Measurements from ENCODE around the gene ADGRL3. TPM values are rescaled to one million over a fixed set of nuclear protein-coding genes. Genes with fewer than 3 reads are reported as not detected.
"Not testable (repeated sequence)": the region's sequence is repeated elsewhere in the genome, so short reads cannot be mapped to it uniquely, and the experiment has no call there.

ADGRL3 gene
- total RNA-seq, 3 donors from 2014 or later = not detected

DNA sequence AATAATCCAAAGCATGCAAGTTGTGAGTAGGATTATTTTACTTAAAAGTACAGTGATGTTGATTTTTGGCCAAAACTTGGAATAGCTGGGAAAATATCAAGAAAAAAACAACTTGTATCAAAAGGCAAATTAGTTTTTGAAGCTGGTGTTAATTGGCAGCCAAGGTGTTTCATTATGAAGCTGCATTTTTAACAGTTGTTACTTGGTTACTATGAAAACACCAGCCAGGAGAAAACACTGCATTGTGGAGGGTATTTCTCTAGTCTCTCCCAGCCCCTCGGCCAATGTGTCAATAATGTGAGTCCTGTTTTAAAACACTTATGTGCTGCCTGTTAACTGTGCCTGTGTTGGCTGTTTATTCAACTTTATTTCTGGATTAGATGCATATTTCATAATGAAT lies 733.4 kb downstream of the ADGRL3 start:
- Mint-ChIP-seq H3K9me3 (peaks cover 8% of the 10 kb centered on the region), H3K4me1 (ENCODE audit: low read depth) (no peaks in the 10 kb centered on the region), H3K27me3 (ENCODE audit: low read depth) (no peaks in the 10 kb centered on the region), H3K4me3 (no peak overlapping the region), H3K36me3 (ENCODE audit: insufficient read depth) (no peaks in the 10 kb centered on the region)
- DNase-seq = no peak
- no peak for ATAC-seq

DNA sequence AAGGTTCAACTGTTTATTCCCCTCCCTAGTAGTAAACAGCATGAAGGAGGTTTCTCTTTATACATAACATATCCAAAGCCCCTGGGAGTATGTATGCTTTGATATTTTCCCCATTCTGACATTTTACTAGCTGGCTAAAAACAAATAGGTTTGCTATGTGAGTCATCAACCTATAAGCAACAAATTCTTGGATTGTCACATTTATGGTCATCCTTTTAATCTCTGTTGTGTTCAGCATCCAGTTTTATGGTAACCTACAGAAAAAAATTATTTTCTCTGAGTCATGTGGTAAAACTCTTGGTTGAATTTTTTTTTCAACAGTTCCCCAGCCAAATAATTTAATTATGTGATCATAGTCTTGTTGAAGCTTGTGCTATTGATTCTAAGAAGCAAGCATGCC lies 734.1 kb downstream of the ADGRL3 start:
- Mint-ChIP-seq H3K36me3 (ENCODE audit: insufficient read depth) (no peaks in the 10 kb centered on the region), H3K27me3 (ENCODE audit: low read depth) (no peaks in the 10 kb centered on the region), H3K4me3 (no peak overlapping the region), H3K4me1 (ENCODE audit: low read depth) (no peaks in the 10 kb centered on the region), H3K9me3 (peaks cover 12% of the 10 kb centered on the region)
- no peak for ATAC-seq
- DNase-seq = no peak

DNA sequence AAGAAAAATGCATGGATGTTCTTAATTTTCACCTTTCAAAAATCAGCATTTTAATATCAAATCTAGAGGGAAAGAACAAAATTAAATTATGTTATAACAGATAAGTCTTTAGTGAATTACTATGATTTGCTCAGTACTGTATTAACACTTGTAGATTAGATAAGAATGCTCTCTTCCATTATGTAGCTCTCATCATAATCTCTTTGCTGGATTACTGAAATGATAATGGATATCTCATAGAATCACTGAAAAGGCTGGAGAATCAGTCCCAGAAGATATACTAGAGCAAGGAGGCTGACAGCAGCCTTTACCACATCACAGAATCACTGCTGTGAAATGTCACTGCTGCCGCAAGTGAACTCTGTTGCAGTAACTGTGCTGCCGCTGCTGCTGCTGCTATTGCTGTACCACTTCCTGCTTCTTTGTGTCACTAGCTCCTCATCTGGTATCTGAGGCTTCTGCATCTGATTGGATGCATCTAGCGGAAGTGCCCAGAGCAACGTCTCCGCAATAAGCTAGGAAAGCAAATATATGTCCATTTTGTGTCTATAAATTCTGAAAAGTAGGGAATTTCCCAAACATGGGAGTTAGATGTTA lies 738.2 kb downstream of the ADGRL3 start:
- Mint-ChIP-seq H3K4me3 (no peak overlapping the region), H3K36me3 (ENCODE audit: insufficient read depth) (no peaks in the 10 kb centered on the region), H3K4me1 (ENCODE audit: low read depth) (no peaks in the 10 kb centered on the region), H3K9me3 (peaks cover 4% of the 10 kb centered on the region), H3K27me3 (ENCODE audit: low read depth) (no peaks in the 10 kb centered on the region)
- ATAC-seq (peak in 1 of 2 donors; percentile 57), DNase-seq (no peak)

DNA sequence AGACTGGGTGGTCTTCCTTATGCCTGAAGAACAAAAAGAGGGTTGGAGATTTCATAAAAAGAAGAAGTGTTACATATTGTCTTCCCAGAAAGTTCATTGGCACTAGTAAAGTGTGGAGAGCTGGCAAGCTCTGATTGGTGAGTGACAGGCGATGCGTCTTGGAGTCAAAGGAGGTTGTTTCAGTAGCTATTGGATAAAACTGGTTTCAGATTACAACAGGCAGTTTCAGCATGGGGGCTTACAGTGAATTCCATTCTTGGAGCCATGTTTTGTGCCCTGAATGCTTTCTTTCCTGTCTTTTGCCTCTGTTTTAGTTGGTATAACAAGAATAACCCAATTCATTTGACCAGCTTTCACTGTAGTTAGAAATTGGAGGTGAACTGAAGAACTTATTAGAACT lies 750.5 kb downstream of the ADGRL3 start:
- Mint-ChIP-seq H3K4me1 (ENCODE audit: low read depth) (no peaks in the 10 kb centered on the region), H3K36me3 (ENCODE audit: insufficient read depth) (no peaks in the 10 kb centered on the region)

DNA sequence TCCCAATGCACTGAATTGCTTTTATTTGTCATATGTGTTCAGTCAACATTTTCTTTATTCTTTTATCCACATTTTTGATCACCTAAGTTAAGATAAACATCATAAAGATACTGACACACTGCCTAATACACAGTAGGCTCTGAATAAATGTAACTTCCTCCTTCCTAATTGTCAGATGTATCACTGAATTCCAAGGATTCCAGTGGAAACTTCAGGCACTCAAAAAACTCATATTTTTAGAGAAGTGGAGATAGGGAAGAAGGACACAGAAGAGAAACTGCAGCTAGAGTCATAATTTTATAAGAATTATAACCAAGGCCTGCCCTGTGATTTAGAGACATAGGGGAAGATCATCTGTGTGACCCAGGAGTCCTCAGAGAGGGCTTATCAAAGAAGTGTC lies 753.3 kb downstream of the ADGRL3 start:
- Mint-ChIP-seq H3K9me3 (peaks cover 24% of the 10 kb centered on the region), H3K4me1 (ENCODE audit: low read depth) (no peaks in the 10 kb centered on the region), H3K4me3 (no peak overlapping the region), H3K27me3 (ENCODE audit: low read depth) (no peaks in the 10 kb centered on the region), H3K36me3 (ENCODE audit: insufficient read depth) (no peaks in the 10 kb centered on the region)
- DNase-seq (no peak), ATAC-seq (no peak)

More for the DNA sequence above, 750.5 kb downstream of the ADGRL3 start:
- peaks cover 30% of the 10 kb centered on the region for H3K9me3 Mint-ChIP-seq
- no peak for ATAC-seq
- no peaks in the 10 kb centered on the region for H3K27me3 Mint-ChIP-seq (ENCODE audit: low read depth)
- H3K4me3 Mint-ChIP-seq = no peak overlapping the region
- no peak for DNase-seq

DNA sequence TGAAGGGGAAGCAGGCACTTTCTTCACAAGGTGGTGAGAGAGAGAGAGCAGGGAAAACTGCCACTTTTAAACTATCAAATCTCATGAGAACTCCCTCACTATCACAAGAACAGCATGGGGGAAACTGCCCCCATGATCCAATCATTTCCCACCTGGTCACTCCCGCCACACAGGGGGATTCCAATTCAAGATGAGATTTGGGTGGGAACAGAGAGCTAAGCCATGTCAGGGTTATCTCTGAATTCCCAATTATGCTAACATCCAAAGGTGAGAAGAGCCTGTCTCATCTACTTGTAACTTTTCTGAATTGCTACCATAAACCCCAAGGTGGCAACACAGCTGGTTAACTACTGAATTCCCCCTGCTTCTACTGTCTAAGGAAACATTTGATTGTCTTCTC lies 758.5 kb downstream of the ADGRL3 start:
- peaks cover 16% of the 10 kb centered on the region for H3K9me3 Mint-ChIP-seq
- DNase-seq = no peak
- no peak for ATAC-seq
- no peaks in the 10 kb centered on the region for H3K4me1 Mint-ChIP-seq (ENCODE audit: low read depth)
- no peak overlapping the region for H3K4me3 Mint-ChIP-seq
- H3K36me3 Mint-ChIP-seq (ENCODE audit: insufficient read depth) = no peaks in the 10 kb centered on the region
- no peaks in the 10 kb centered on the region for H3K27me3 Mint-ChIP-seq (ENCODE audit: low read depth)

DNA sequence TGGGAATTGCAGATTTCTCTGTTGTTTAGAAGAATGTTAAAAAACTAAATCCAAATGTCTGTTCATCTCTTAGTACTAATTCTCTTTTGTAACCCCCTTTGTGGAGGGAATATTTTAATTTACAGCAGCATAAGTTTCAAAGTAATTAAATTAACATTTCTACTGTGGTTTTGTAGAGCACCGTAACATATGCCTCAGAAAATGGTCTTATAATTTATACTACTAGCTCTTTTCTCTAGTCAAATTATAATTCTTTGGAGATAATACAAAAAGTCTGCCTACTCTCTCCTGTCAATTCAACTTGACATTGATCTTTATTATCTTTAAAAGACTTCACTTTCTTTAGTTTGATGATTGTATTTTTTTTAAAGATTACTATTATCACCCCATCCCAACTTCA lies 759.0 kb downstream of the ADGRL3 start:
- Mint-ChIP-seq H3K4me1 (ENCODE audit: low read depth) (no peaks in the 10 kb centered on the region), H3K4me3 (no peak overlapping the region), H3K27me3 (ENCODE audit: low read depth) (no peaks in the 10 kb centered on the region), H3K9me3 (peaks cover 12% of the 10 kb centered on the region), H3K36me3 (ENCODE audit: insufficient read depth) (no peaks in the 10 kb centered on the region)
- DNase-seq (no peak), ATAC-seq (no peak)

DNA sequence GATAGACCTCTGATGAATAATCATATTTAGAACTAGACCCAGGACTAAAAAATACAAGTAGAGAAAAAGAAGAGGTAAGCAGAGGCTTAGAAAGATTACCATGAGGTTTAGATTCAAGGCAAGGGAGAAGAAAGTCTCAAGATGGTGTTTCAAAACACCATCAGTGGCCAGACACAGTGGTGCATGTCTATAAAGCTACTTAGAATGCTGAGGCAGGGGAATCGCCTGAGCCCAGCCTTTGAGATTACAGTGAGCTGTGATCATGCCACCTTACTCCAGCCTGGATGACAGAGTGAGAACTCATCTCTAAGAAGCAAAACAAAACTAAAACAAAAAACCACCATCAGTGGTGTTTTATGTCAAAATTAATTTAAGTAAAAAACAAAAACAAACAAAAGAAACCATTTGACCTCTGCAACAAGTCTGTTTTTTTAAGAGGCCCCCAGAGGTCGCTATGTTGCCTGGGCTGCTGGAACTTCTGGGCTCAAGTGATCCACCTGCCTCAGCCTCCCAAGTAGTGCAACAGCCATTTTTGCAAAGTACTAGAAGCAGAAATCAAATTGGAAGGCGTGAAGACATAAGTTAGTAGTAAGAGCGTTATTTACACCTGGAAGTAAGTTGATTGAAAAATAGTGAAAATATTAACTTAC lies 784.3 kb downstream of the ADGRL3 start:
- Mint-ChIP-seq H3K27me3 (ENCODE audit: low read depth) (no peaks in the 10 kb centered on the region), H3K4me1 (ENCODE audit: low read depth) (no peaks in the 10 kb centered on the region), H3K36me3 (ENCODE audit: insufficient read depth) (no peaks in the 10 kb centered on the region), H3K9me3 (peaks cover 27% of the 10 kb centered on the region), H3K4me3 (no peak overlapping the region)
- DNase-seq = no peak
- ATAC-seq = no peak

DNA sequence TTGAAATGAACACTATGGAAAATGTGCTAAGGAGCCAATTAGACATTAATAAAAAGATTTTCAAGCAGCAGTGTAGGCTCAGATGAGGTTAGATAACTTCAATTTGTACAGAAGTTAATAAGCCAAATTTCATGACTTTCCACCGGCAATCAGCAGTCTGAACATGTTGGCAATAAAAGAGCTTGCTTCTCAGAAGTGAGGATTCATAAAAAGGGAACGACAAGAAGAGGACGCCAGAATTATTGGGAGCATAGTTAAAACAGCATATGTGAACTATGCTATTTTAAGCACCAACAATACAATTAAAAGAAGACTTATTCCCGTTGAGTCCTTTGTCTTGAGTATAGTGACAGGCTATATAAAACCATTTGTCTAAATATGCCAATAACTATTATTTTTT lies 785.3 kb downstream of the ADGRL3 start:
- no peaks in the 10 kb centered on the region for H3K27me3 Mint-ChIP-seq (ENCODE audit: low read depth)
- H3K36me3 Mint-ChIP-seq (ENCODE audit: insufficient read depth) = no peaks in the 10 kb centered on the region
- DNase-seq (no peak), ATAC-seq (no peak)
- peaks cover 22% of the 10 kb centered on the region for H3K9me3 Mint-ChIP-seq
- H3K4me1 Mint-ChIP-seq (ENCODE audit: low read depth) = no peaks in the 10 kb centered on the region
- H3K4me3 Mint-ChIP-seq = no peak overlapping the region

DNA sequence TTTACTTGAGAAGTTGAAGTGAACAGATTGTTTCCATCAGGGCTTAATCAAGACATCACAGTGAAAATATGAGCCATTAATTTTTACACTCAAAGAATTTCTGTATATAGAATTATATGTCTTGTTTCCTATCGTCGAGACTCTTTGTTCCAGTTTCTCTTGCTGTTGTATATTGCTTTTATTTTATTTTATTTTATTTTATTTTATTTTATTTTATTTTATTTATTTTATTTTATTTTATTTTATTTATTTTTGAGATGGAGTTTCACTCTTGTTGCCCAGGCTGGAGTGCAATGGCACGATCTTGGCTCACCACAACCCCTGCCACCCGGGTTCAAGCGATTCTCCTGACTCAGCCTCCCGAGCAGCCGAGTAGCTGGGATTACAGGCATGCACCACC lies 786.8 kb downstream of the ADGRL3 start:
- not testable (repeated sequence) for DNase-seq; H3K4me1 Mint-ChIP-seq (ENCODE audit: low read depth); H3K4me3 Mint-ChIP-seq; ATAC-seq; H3K36me3 Mint-ChIP-seq (ENCODE audit: insufficient read depth); H3K27me3 Mint-ChIP-seq (ENCODE audit: low read depth)
- H3K9me3 Mint-ChIP-seq = peaks cover 21% of the 10 kb centered on the region

DNA sequence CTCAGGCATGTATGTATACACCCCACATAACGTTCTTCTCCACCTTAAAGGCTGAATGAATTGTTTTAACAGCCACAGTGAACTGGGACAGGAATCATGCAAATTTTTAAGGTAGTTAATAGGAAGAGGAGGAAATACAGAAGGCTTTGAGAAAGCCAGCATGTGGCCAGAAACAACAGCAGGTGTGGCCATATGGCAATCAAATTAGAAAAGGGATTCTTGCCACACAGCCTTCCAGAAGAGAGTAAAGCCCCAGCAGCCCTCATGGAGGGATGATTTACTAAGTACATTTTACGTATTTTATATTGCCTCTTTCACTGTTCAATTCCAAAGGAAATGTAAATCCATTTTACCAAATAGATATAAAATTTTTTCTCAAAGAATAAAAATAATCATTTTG lies 792.2 kb downstream of the ADGRL3 start:
- no peaks in the 10 kb centered on the region for H3K4me1 Mint-ChIP-seq (ENCODE audit: low read depth)
- DNase-seq (no peak), ATAC-seq (no peak)
- H3K9me3 Mint-ChIP-seq = peaks cover 11% of the 10 kb centered on the region
- no peaks in the 10 kb centered on the region for H3K36me3 Mint-ChIP-seq (ENCODE audit: insufficient read depth)
- H3K4me3 Mint-ChIP-seq = no peak overlapping the region
- H3K27me3 Mint-ChIP-seq (ENCODE audit: low read depth) = no peaks in the 10 kb centered on the region

DNA sequence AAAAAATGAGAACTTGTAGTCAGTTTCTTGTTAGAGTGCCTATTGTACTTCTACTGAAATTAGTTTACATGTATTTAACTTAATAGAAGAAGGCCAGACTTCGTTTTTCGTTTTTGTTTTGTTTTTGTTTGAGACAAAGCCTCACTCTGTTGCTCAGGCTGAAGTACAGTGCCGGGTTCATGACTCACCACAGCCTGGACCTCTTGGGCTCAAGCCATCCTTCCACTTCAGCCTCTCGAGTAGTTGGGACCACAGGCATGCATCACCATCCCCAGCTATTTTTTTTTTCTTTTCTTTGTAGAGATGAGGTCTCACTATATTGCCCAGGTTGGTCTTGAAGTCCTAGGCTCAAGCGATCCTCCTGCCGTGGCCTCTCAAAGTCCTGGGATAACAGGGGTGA lies 793.9 kb downstream of the ADGRL3 start:
- H3K36me3 Mint-ChIP-seq (ENCODE audit: insufficient read depth) = no peaks in the 10 kb centered on the region
- DNase-seq = no peak
- no peaks in the 10 kb centered on the region for H3K4me1 Mint-ChIP-seq (ENCODE audit: low read depth)
- ATAC-seq = no peak
- no peaks in the 10 kb centered on the region for H3K27me3 Mint-ChIP-seq (ENCODE audit: low read depth)
- no peak overlapping the region for H3K4me3 Mint-ChIP-seq
- peaks cover 11% of the 10 kb centered on the region for H3K9me3 Mint-ChIP-seq

DNA sequence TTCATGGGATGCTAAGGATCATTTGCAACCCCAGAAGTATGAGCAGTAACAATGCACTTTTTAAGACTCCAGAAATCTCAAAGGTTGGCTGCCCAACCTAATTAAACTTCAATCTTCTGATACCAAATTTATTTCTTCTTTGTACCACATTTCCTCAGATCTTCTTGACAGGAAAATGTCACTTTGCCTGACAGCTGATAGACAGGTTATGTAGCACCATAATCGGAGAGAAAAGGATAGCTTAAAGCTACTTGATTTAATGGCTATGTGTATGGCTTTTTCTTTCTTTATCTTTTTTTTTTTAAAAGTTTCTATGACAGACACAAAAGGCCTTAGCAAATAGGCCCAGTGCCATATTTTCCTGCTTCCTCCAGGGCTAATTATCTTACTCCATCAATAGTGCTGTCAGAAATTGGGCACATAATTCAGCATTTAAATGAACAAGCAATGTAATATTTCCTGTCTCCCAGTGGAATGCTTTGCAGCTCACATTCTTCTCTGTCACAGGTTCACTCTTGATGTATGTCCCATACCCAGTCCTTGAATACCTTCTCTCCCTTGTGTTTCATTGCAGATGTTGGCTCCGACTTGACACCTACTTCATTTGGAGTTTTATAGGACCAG lies 795.7 kb downstream of the ADGRL3 start:
- no peak for ATAC-seq
- Mint-ChIP-seq H3K27me3 (ENCODE audit: low read depth) (no peaks in the 10 kb centered on the region), H3K4me3 (no peak overlapping the region), H3K36me3 (ENCODE audit: insufficient read depth) (no peaks in the 10 kb centered on the region), H3K4me1 (ENCODE audit: low read depth) (no peaks in the 10 kb centered on the region), H3K9me3 (peaks cover 11% of the 10 kb centered on the region)
- DNase-seq = no peak

DNA sequence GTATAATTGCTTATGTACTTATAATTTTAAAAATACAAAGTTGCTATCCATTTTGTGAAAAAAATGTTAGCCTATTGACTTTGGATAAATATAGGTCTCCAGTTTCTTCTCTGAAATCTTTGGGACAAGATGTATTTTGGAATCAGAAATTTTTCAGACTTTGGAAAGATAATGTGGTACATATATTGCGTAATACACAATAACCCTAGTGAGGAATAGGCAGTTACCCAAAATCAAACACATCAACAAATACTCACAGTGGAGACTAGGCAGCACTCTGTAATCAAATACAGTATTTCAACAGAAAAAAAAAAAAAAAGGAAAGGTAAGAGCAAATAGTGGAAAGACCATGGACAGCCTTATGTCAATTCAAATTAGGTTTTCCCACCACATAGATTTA lies 796.8 kb downstream of the ADGRL3 start:
- H3K27me3 Mint-ChIP-seq (ENCODE audit: low read depth) = no peaks in the 10 kb centered on the region
- ATAC-seq (no peak), DNase-seq (no peak)
- H3K4me1 Mint-ChIP-seq (ENCODE audit: low read depth) = no peaks in the 10 kb centered on the region
- no peak overlapping the region for H3K4me3 Mint-ChIP-seq
- H3K36me3 Mint-ChIP-seq (ENCODE audit: insufficient read depth) = no peaks in the 10 kb centered on the region
- peaks cover 17% of the 10 kb centered on the region for H3K9me3 Mint-ChIP-seq

DNA sequence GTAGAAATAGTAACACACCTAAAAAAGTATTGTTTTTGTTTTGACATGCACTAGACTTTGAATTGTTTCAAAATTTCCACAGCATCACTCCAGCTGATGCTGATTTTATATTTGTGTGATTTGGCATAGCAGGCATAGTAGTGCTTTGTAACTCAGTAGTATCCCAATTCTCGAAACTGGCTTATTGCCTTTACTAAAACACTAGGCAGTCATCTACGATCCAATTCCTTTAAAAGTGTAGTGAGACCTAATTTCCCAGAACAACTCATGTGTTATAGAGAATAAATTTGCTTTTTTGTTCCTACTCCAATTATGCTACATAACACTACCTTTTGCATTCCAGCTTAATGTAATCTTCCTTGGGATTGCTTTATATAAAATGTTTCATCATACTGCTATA lies 797.7 kb downstream of the ADGRL3 start:
- no peaks in the 10 kb centered on the region for H3K27me3 Mint-ChIP-seq (ENCODE audit: low read depth)
- no peaks in the 10 kb centered on the region for H3K36me3 Mint-ChIP-seq (ENCODE audit: insufficient read depth)
- H3K9me3 Mint-ChIP-seq = peaks cover 19% of the 10 kb centered on the region

More for the DNA sequence above, 797.7 kb downstream of the ADGRL3 start:
- DNase-seq (no peak), ATAC-seq (no peak)
- H3K4me1 Mint-ChIP-seq (ENCODE audit: low read depth) = no peaks in the 10 kb centered on the region
- no peak overlapping the region for H3K4me3 Mint-ChIP-seq

Measured in activated T-cell treated with anti-CD3 and anti-CD28 coated beads, Interleukin-2, amount 50 U/mL, for 4 hours (primary cell).